Measurements from ENCODE around the gene AVP.
A peak's percentile ranks its signal among the peaks of the same experiment; 100 is the strongest.
"Not testable (repeated sequence)": the region's sequence is repeated elsewhere in the genome, so short reads cannot be mapped to it uniquely, and the experiment has no call there.

The AVP gene

DNA sequence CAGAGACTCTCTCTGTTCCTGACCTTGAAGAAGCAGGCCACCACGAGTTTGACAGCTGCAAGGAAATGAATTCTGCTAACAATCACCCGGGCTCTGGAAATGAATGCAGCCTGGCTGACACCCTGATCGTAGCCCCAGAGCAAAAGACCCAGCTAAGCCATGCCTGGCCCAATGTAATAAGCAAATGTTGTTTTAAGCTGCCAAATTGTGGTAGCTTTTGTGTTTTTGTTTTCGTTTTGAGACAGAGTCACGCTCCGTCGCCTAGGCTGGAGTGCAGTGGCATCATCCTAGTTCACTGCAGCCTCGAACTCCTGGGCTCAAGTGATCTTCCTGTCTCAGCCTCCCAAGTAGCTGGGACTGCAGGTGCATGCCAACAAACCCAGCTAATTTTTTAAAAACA lies 16.4 kb downstream of the AVP start:
- no peaks in the 10 kb centered on the region for H3K9me3 Mint-ChIP-seq
- H3K36me3 Mint-ChIP-seq (ENCODE audit: low read depth), result no peaks in the 10 kb centered on the region
- H3K4me1 Mint-ChIP-seq, result peaks cover 30% of the 10 kb centered on the region
- H3K27me3 Mint-ChIP-seq (ENCODE audit: low read depth, poor library complexity), result peaks cover 80% of the 10 kb centered on the region
- TF ChIP-seq, protein P1, sequence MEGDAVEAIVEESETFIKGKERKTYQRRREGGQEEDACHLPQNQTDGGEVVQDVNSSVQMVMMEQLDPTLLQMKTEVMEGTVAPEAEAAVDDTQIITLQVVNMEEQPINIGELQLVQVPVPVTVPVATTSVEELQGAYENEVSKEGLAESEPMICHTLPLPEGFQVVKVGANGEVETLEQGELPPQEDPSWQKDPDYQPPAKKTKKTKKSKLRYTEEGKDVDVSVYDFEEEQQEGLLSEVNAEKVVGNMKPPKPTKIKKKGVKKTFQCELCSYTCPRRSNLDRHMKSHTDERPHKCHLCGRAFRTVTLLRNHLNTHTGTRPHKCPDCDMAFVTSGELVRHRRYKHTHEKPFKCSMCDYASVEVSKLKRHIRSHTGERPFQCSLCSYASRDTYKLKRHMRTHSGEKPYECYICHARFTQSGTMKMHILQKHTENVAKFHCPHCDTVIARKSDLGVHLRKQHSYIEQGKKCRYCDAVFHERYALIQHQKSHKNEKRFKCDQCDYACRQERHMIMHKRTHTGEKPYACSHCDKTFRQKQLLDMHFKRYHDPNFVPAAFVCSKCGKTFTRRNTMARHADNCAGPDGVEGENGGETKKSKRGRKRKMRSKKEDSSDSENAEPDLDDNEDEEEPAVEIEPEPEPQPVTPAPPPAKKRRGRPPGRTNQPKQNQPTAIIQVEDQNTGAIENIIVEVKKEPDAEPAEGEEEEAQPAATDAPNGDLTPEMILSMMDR (IDR thresholded peaks at IDR 0.05), result no peak
- no peak overlapping the region for H3K27ac Mint-ChIP-seq
- no peak overlapping the region for H3K4me3 Mint-ChIP-seq
- DNase-seq, result no peak

DNA sequence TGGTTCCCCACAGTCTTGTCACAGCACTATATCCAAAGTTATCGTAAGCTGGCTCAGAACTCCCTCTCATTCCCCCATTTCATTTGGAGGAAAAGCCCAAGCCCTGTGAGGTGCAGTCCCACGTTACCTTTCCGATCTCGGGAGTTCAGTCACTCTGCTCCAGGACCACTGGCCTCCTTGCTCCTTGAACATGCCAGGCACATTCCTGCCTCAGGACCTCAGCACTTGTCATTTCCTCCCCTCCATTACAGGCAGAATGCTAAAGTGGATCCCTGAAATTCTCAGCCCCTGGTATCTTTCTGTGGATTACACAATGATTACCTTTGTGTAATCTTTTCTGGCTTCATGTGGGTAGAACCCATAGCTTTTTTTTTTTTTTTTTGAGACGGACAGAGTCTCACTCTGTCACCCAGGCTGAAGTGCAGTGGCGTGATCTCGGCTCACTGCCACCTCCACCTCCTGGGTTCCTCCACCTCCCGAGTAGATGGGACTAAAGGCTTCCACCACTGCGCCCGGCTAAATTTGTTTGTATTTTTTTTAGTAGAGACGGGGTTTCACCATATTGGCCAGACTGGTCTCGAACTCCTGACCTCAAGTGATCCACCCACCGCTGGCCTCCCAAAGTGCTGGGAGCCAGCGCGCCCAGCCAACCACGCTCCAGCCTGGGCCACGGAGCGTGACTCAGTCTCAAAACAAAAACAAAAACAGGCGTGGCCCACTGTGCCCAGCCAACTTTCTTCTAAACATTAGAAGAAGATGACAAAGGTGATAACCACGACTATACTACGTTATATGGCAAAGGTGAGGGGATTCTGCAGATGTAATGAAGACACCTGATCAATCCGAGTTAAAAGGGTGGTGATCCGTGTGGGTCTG lies 17.1 kb downstream of the AVP start:
- H3K27me3 Mint-ChIP-seq (ENCODE audit: low read depth, poor library complexity), result peaks cover 73% of the 10 kb centered on the region
- peaks cover 23% of the 10 kb centered on the region for H3K4me1 Mint-ChIP-seq
- TF ChIP-seq, protein P1 (IDR thresholded peaks at IDR 0.05), result no peak
- H3K36me3 Mint-ChIP-seq (ENCODE audit: low read depth), result no peaks in the 10 kb centered on the region
- H3K27ac Mint-ChIP-seq, result no peak overlapping the region
- H3K9me3 Mint-ChIP-seq, result no peaks in the 10 kb centered on the region
- no peak for DNase-seq
- no peak overlapping the region for H3K4me3 Mint-ChIP-seq

DNA sequence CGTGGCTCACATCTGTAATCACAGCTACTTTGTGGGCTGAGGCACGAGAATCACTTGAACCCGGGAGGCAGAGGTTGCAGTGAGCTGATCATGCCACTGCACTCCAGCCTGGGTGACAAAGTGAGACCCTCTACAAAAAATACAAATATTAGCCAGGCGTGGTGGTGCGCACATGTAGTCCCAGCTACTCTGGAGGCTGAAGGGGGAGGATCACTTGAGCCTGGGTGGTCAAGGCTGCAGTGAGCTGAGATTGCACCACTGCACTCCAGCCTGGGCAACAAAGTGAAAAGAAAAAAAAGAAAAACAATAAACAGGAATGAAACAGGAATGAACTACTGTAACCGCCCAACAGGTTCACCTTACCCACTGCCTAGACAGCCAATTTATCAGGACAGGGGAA lies 20.4 kb downstream of the AVP start:
- H3K4me3 Mint-ChIP-seq; DNase-seq; H3K9me3 Mint-ChIP-seq; H3K27ac Mint-ChIP-seq; H3K36me3 Mint-ChIP-seq (ENCODE audit: low read depth): not testable (repeated sequence)
- Mint-ChIP-seq H3K27me3 (ENCODE audit: low read depth, poor library complexity) (peaks cover 43% of the 10 kb centered on the region), H3K4me1 (peaks cover 16% of the 10 kb centered on the region)

DNA sequence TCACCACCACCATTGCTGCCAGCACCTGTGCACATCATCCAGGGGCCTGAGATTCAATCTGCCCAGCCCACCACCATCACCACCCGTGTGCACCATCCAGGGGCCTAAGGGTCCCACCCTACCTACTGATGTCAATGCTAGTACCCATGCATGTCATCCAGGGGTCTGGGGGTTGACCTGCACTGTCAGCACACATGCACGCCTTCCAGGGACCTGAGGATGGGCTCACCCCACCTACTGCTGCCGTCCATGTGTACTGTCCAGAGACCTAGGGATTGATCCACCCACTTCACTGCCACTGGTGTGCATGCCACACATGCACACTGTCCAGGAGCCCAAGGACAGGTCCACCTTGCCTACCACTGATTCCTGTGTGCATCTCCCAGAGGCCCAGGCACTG lies 25.0 kb downstream of the AVP start:
- peaks cover 12% of the 10 kb centered on the region for H3K27me3 Mint-ChIP-seq (ENCODE audit: low read depth, poor library complexity)
- H3K36me3 Mint-ChIP-seq (ENCODE audit: low read depth), result no peaks in the 10 kb centered on the region
- TF ChIP-seq, protein P1 (IDR thresholded peaks at IDR 0.05), result no peak
- no peak for DNase-seq
- H3K27ac Mint-ChIP-seq, result no peak overlapping the region
- H3K9me3 Mint-ChIP-seq, result no peaks in the 10 kb centered on the region
- no peaks in the 10 kb centered on the region for H3K4me1 Mint-ChIP-seq
- H3K4me3 Mint-ChIP-seq, result no peak overlapping the region

DNA sequence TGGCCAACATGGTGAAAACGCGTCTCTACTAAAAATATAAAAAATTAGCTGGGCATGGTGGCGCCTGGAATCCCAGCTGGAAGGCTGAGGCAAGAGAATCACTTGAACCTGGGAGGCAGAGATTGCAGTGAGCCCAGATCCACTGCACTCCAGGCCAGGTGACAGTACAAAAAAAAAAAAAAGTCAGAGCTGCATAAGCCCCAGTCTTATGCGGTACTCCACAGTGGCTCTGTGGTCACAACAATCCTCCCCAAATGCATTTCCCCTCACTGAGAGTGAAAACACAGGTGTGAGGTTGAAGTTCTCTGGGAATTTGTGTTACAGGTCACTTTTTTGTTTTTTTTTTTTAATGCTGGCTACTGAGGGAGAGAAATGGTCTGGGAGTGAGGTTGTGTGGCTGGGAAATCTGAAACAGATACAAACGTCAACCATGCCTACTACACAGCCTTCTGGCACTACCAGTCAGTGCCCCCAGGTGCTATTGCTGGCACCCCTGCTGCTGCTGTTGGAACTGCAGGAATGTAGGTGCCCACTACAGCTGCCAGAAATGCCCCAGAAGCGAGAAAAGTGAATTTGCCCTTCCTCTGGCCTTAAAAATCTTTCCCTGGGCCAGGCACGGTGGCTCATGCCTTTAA lies 33.0 kb downstream of the AVP start:
- H3K9me3 Mint-ChIP-seq, result no peaks in the 10 kb centered on the region
- H3K4me3 Mint-ChIP-seq, result no peak overlapping the region
- H3K27me3 Mint-ChIP-seq (ENCODE audit: low read depth, poor library complexity), result peaks cover 4% of the 10 kb centered on the region
- DNase-seq, result no peak
- H3K4me1 Mint-ChIP-seq, result peaks cover 10% of the 10 kb centered on the region
- TF ChIP-seq, protein P1 (IDR thresholded peaks at IDR 0.05), result no peak
- H3K27ac Mint-ChIP-seq, result peak overlapping the region; percentile 81
- H3K36me3 Mint-ChIP-seq (ENCODE audit: low read depth), result peaks cover 32% of the 10 kb centered on the region

DNA sequence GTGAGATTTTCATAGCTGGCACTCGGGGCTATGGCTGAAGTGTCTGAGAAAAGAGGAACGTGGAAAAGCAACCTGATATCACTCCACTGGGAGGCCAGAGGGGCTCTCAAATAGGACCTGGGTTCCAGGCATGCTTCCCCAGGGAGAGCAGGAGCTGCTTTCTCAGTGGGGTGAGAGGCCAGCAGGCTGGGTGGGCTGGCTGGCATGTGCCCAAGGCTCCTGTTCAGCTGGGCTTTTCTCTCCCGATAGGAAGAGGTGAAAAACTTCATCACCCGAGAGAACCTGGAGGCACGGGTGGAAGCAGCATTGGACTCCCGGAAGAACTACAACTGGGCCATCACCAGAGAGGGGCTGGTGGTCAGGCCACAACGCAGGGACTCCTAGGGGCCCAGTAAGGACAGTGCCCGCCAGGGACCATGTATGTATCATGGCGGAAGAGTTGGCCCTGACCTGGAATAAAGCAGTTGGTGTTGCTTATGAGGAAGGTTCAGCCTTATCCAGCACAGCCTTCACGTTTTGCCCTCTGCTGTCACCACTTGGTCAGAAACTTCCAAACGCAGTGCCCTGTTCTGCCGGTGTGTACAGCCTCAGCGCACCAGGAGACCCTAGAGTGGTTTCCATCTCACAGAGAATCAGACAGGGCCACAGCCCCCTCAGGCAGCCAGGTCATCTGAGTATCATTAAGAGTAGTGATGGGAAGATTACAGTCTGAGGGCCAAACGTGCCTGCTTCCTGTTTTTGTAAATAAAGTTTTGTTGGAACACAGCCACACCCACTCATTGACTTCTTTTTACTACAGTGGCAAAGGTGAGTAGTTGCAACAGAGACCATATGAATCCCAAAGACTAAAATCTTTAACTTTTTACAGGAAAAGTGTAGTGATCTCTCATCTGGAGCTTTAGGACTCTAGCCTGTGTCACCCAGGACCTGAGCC lies 36.8 kb downstream of the AVP start:
- H3K4me1 Mint-ChIP-seq, result peaks cover 35% of the 10 kb centered on the region

More for the DNA sequence above, 36.8 kb downstream of the AVP start:
- H3K27ac Mint-ChIP-seq, result no peak overlapping the region
- peak overlapping the region; percentile 92 for H3K4me3 Mint-ChIP-seq
- no peaks in the 10 kb centered on the region for H3K9me3 Mint-ChIP-seq
- TF ChIP-seq, protein P1 (IDR thresholded peaks at IDR 0.05), result no peak
- peaks cover 32% of the 10 kb centered on the region for H3K36me3 Mint-ChIP-seq (ENCODE audit: low read depth)
- H3K27me3 Mint-ChIP-seq (ENCODE audit: low read depth, poor library complexity), result no peaks in the 10 kb centered on the region
- no peak for DNase-seq

All from nephron progenitor cell (in vitro differentiated cells).